TTC549 (cell line): ENCODE data around the gene RAB18.
"Not testable (repeated sequence)": the region's sequence is repeated elsewhere in the genome, so short reads cannot be mapped to it uniquely, and the experiment has no call there.

Experiments
- FAIRE-seq: peaks from 2 replicates; lab custom pipeline; 2012; peaks lifted over from hg19 to GRCh38; lab: Jason Lieb, UNC

Gene RAB18

DNA sequence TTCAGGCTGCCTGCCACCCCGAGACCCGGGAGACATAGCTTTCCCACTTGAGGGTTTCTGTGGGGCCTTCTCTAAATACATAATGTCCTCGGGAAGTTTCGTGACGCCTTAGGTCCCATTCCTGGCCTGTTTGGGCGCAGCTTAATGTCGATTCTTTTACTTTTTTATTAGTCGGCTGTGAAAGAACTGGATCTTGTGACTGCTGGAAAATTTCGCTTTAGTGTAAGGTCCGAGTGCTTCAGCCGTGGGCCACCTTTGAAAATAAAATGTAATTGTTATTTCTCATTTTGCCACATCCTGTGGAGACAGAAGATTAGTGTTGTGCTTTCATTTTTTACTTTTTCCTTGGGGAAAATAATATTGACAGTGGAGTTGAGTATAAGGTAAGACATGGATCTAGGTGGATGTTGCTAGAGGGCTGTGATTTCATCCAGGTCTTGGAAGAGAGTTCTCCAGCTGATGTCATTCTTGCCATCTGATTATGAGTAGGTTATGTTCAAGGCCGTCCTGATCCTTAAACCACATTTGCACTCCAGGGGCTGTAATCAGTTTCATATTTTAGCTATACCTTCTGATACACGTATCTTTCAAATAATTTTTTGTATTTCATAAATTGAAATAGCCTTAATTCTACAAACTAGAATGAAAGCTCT is 830 bp downstream of the RAB18 start:
- FAIRE-seq, result no peak

DNA sequence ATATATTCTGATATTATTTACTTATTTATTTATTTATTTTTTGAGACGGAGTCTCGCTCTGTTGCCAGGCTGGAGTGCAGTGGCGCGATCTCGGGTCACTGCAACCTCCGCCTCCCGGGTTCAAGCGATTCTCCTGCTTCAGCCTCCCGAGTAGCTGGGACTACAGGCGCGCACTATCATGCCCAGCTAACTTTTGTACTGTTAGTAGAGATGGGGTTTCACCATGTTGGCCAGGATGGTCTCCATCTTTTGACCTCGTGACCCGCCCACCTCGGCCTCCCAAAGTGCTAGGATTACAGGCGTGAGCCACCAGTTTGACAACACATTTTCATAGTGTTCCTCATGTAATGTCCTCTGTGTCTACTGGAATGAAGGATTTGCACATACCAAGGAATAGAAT is 1.4 kb downstream of the RAB18 start:
- FAIRE-seq, result not testable (repeated sequence)

DNA sequence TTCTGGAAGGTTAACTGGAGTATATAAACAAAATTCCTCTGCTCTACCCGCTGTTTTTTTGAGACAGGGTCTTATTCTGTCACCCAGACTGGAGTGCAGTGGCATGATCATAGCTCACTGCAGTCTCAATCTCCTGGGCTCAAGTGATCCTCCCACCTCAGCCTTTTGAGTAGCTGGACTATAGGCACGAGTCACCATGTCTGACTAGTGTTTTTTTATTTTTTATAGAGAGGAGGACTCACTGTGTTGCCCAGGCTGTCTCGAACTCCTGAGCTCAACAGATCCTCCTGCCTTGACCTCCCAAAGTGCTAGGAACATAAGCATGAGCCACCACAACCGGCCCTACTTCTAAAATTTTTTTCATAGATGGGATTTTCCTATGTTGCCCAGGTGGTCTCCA is 2.2 kb downstream of the RAB18 start:
- FAIRE-seq, result no peak

DNA sequence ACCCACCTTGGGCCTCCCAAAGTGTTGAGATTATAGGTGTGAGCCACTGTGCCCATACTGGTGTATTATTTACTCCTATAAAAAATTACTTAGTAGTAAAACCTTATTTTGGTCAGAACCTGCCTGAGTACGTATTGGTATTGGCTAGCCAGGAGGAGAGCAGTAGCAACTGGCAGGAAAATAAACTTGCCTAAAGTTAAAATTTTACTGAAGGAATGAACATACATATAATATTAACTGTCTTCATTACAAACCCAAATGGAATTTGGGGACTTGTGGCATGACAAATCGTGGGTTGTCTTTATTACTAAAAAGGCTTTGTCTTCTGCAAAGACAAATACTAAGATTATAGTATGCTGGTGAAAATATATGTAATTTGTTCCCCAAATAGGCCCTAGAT is 8.4 kb downstream of the RAB18 start:
- FAIRE-seq, result no peak

DNA sequence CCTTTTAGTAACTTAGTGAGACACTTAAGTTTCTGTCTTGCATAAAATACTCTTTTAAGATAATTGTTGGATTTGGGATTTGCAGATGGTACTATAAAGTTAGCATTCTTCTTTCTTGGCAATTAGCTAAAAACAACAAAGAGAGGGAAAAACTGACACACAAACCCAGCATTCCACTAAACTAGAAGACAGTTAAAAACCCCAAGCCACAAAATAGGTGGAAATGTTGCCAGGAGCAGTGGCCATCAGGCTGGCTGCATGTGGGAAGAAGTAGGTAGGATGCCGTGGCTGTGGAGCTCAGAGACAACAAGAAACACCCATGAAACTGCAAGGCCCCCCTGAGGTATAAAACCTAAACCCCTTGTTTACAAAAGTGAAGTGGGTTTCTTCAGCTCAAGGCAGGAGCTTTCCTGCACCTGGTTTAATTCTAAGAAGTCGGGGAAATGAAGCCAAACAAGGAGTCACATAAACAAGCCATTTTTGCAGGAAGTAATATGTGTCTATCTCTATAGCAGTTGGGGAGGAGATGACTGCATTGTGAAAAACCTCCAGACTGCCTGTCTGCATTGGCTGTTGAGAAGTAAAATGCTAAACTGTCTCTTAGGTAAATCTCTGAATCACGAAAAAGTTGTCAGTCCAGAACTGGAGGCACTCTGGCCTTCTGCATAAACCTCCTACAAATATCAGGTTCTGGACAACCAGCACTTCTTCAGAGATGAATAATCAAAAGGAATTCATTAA is 9.5 kb downstream of the RAB18 start:
- FAIRE-seq, result no peak

DNA sequence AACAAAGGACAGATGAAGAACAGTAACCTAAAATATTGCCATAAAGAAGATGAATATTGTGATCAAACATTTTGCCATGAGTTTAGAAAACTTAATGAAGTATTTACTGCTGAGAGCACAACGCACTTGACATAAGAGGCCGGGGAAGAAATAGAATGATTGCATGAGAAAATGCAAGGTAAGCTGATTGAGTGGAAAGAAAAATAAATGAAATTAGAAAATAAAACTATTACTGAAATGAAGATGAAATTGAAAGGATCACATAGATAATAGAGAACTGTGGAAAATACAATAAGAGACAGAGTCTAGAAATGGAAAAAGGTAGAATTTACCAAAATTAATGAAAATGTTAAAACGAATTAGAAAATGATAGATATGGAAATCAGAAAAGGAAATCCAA is 10.1 kb downstream of the RAB18 start:
- FAIRE-seq, result no peak

DNA sequence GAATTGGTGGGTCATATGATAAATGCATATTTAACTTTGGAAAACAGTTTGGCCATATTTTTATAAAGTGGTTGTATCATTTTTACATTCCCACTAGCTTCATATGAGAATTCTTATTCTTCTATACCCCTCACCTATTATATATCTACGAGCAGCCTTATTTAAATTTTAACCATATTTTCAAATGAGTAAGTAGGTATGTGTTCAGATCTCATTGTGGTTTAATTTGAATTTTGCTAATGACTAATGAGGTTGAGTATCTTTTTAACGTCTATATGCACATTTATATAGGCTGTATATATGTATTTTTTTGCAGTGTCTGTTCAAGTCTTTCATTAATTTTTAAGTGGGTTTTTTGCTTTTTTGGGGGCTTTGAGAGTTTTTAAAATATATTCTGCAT is 14.2 kb downstream of the RAB18 start:
- FAIRE-seq, result no peak

DNA sequence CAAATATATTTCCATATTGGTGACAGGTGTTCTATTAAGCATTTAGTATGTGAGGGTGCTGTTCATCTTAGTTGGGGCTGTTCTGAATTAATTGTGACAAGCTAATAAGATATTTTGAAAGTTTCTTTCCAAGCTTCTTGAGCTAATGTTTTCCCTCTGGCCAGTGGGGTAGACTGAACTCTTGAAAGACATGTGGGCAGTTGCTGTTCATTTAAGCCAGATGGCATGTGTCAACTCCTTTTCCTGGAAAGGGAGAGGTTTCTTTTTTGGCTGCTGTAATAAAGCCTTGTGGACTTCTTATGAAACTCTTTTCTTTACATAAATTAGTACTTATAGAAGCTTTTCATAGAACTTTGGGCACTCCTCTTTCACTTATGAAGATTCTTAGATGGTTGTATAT is 21.7 kb downstream of the RAB18 start:
- no peak for FAIRE-seq

DNA sequence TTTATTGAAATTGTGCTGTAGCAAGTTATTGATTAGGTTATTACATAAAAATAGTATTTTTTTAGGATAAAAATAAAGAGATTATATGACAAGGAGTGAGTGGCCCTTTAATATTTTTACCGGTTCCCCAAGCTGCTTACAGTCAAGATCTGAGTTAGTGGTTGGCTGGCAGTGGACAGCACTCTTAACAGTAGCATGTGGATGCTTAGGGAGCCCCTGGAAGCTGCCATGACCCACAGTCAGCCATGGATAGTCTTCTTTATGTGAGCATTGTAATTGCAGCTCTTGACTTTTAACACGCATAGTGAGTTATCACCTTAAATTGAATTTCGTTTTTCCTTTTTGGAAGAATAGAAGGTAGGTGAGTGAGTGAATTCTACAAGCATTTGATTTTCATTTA is 22.1 kb downstream of the RAB18 start:
- FAIRE-seq, result no peak

DNA sequence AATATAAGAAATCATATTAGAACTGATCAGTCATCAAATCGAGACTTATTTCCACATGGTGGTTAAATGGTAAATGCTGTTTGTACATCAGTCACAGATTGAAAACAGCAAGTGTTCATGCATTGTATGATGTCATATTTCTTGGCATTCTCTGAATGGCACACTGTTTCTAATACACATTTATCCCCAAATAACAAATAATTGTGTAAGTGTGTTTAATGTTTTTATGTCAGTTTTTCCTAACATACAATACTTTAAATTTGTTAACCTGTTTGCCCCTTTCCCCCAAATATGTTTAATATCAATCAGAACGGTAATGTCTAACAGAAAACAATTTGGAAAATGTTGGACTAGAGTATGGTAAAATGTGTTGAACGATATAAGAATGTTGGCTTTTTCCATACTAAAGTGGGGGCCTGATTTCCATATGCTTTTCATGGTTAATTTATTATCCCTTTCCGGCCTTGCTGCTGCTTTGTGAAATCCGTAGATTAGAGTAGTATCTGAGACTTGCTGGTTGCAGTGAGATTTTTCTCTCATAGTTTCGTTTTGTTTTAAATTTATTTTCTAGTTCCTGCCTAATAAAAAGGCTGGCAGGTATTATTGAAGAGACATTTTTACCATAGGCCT is 23.7 kb downstream of the RAB18 start:
- FAIRE-seq, result no peak

DNA sequence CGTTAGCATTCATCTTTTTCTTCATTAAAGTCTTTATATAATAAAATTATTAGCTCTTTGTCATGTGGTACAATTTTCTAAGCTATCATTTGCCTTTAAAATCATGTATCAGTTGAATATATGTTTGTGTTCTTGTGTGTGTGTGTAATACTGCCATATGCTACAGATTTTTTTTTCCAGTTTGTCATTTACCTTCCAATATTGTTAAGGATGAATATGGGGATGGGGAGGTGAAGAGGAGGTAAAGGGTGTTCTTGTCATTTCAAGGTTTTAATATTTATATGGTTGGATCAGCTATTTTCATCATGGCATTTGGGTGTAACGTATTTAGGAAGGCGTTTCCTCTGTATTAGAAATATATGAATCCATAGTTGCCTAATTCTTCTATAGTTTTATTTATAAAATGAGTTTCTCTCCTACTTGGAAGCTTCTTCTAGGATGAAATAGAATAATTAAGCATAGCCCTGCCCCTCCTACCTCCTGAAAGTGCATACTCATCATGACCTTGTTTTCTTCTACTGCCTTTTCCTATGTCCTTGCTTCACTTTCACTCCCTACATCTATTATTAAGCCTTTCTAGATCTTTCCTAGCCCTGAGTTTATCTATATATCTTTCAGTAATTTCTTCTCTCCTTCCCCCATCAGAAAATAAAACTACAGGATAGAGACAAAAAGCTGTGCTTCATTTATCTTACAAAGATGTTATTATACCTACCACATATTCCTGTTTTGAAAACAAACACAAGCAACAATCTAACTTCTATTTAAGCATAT is 25.1 kb downstream of the RAB18 start:
- FAIRE-seq, result no peak

DNA sequence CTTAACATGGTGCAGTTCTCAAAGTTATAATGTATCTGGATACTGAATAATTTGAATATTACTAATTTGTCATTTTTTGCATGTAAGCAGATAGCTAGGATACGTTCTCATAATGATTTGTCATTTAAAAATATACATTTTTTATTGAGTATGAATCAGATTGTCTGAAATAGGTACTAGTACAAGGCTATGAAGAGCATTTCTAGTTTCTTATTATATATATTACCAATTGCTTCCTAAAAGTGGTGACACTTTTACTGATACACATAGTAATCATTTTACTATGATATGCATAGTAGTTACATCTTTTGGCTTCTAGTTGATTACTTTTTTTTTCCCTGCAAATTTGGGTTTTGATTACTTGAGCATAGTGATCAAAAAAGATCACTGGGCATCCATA is 26.4 kb downstream of the RAB18 start:
- no peak for FAIRE-seq

DNA sequence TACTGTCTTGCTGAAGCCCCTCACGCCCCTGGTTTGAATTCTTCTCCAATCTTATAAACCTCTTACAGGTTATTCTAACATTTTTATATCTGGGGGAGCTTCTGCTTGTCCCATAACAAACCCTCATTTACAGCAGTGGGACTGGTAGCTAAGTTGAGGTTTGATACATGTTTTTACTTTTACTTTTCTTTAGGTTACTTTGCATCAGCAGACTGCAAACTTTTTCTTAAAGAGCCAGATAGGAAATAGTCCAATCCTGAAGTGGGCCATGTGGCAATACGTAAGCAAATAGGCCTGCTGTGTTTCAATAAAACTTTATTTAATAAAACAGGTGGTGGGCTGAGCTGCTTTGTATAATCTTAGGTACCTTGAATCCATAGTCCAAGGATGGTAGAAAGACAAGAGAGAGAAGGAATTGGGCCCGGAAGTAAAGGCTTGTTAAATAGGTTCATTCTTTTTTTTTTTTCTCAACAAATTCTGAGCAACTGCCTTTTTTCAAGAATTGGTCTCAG is 27.3 kb downstream of the RAB18 start:
- no peak for FAIRE-seq

DNA sequence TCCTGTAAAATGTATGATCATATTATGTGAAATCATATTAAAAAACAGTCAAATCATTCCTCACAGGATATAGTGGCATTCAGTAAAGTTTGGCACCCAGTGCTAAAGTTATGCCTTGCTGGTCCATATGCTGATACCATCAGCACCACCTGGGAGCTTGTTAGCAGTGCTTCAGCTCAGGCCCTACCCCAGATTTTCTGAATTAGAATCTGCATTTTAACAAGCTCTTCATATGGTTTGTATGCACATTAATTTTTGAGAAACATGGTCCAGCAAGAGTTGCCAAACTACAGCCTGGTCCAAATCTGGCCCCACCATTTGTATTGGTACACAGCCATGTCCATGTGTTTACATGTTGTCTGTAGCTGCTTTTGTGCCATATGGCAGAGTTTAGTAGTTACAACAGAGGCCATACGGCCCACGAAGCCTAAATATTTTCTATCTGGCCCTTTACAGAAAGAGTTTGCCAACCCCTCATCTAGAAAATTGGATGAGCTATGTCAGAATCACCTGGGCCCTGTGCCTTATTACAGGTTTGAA is 30.1 kb downstream of the RAB18 start:
- FAIRE-seq, result no peak

DNA sequence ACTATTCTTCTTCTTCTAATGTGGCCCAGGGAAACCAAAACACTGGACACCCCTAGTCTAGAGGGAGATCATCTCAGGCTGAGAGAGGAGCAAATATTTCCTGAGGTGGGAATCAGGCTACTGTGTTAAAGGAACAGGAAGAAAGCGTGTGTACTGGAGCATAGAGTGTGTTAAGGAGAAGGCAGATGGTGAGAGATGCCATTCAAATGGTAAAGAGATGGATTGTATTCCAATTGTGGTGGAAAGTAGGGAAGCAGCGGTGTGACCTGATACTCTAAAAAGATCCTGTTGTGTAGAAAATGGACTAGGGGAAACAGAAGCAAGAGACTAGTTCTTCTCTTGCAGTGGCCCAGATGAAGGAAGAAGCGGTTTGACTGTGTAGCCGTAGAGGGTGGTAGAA is 31.2 kb downstream of the RAB18 start:
- FAIRE-seq, result no peak

DNA sequence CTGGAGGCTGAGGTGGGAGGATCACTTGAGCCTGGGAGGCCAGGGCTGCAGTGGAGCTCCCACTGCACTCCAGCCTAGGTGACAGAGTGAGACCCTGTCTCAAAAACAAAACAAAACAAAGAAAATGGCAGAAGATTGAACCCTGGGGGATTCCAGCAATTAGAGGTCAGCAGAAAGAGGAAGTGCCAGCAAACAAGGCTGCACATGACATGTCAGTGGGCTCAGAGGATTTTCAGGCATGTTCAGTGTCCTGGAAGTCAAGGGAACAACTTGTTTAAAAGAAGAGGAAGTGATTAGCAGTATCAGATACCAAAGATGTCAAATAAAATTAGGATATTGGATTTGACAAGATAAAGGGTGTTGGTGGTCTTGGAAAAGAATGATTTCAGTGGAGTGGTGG is 32.3 kb downstream of the RAB18 start:
- FAIRE-seq, result no peak

DNA sequence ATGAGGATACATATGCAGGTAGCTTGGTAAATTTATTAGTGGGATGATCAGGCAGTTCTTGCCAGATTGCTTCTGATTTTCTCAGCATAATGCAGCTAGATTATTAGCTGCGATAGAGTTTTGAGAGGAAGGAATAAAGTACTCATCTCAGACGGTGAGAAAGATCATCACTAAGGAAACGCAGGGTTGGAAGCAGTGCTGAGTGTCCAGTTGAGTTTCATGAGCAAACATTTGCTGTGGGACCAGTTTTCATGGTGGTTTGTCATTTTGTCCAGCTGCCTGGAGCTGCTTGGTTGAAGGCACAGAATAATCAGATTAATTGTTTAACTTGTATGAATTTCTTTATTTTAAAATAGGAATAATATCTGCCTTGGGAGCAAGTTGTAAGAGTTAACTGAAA is 33.1 kb downstream of the RAB18 start:
- no peak for FAIRE-seq

DNA sequence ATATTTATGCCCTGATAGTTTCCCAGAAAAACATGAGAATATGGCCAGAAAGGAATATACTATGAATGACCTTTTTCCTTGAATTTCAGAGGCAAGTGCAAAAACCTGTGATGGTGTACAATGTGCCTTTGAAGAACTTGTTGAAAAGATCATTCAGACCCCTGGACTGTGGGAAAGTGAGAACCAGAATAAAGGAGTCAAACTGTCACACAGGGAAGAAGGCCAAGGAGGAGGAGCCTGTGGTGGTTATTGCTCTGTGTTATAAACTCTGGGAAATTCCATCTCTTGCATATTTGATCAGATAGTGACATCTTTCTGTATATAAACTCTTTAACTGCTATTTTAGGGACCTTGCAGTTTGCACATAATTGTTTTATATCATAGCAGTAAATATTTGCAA is 33.7 kb downstream of the RAB18 start:
- FAIRE-seq, result no peak

DNA sequence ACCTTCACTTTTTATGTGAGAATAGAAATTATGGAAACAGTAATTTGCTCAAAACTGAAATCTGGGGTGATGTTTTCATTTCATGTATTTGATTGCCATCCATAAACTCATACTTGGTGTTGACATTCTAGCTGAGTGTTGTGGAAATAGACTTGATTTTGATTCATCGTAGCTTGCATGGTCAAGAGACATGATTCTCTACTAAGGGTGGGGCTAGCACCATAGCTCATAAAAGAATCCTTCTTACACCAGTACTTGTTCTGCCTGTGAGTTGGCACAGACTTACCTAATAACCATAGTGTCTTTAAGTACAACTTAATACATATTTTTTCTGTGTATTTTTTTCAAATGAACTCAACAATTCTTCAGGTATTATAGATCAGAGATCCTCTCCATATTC is 36.6 kb downstream of the RAB18 start:
- FAIRE-seq, result no peak

DNA sequence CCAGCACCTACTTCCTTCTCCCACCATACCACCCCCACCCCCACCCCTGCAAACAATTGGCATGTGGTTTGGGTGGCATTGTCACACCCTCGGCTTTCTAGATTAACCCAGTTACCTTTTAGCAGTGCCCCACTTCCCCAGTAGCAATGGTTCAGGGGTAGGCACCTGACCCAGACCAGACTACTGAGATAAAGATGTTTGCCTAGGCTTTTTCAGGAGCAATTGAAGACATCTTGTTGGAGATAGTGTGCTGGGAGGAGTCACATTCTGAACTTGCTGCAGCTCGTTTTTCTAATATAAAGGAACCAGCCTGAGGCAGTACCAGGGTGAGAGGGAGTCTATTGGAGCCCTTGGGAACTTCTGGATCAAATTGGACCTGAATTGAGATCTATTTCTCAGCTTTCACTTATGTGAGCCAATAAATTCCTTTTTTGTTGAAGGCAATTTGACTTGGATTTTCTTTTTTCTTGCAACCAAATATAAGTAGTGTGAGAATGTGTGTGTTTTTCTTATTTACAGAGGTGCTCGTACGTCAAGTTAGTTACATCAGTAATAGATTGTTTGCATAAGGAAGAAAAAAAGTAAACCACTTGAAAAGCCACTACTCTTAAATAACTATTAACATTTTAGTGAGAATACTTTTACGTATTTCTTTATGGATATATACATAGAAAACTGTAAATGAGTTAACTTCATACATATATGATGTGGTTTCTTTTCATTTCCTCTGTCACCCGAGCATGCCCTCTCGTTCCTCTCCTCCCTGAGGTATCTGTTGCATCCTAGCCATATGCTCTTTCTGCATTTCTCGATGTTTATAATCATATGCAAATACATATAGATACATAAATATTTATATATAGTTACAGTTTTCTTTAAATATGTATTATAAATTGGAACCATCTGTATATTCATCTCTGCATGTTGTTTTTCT is 38.0 kb downstream of the RAB18 start:
- FAIRE-seq, result no peak

DNA sequence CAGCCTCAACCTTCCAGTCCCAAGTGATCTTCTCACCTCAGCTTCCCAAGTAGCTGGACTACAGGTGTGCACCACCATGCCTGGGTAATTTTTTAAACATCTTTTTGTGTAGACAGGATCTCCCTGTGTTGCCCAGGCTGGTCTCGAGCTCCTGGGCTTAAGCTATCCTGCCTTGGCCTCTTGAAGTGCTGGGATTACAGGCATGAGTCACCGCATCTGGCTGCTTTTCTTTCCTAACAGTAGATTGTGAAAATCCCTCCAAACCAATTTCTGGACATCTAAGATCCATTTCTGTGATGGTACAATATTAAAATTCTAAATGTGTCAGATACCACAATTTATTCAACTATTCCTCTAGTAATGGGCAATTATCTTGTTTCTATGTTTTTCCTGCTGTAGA is 38.7 kb downstream of the RAB18 start:
- FAIRE-seq, result no peak
